Stimulated activated CD4-positive, alpha-beta T cell treated with anti-CD3 and anti-CD28 coated beads, Interleukin-12 subunit alpha, Interleukin-12 subunit beta, amount 100 ng/mL, for 48 hours (primary cell): ENCODE measurements around the gene LIPA.
"Not testable (repeated sequence)": the region's sequence is repeated elsewhere in the genome, so short reads cannot be mapped to it uniquely, and the experiment has no call there.

Experiments
- DNase-seq, 3 donors: peaks; one replicate each; pipeline ENCODE4 v3.0.0-alpha.2; 2020; ENCODE audit warnings: low read depth in 2 of 3, low spot score in 1 of 3

The LIPA gene

GRCh38 chr10:89271532-89271931 lies 20.0 kb upstream of the LIPA start:
- no peak for DNase-seq

- DNase-seq: no peak
These were observed 18.5 kb upstream of the LIPA start for GRCh38 chr10:89270153-89270483.

- DNase-seq: no peak
These were observed 18.0 kb upstream of the LIPA start for GRCh38 chr10:89269433-89270152.

- DNase-seq: no peak
These were observed 15.3 kb upstream of the LIPA start for GRCh38 chr10:89266721-89267453.

- no peak for DNase-seq
These were observed 12.0 kb upstream of the LIPA start for GRCh38 chr10:89263531-89263930.

GRCh38 chr10:89263091-89263490 lies 11.5 kb upstream of the LIPA start:
- DNase-seq: no peak

GRCh38 chr10:89262086-89263051 lies 10.8 kb upstream of the LIPA start:
- DNase-seq: no peak

- DNase-seq: no peak
These were observed 7.3 kb upstream of the LIPA start for GRCh38 chr10:89258881-89259280.

- DNase-seq: no peak
These were observed 6.0 kb upstream of the LIPA start for GRCh38 chr10:89257581-89257980.

- no peak for DNase-seq
These were observed 5.4 kb upstream of the LIPA start for GRCh38 chr10:89256962-89257361.

GRCh38 chr10:89256340-89256739 lies 4.8 kb upstream of the LIPA start:
- DNase-seq: no peak

GRCh38 chr10:89255793-89256192 lies 4.2 kb upstream of the LIPA start:
- no peak for DNase-seq

GRCh38 chr10:89255091-89255579 lies 3.6 kb upstream of the LIPA start:
- not testable (repeated sequence) for DNase-seq

GRCh38 chr10:89252225-89252585 lies 630 bp upstream of the LIPA start:
- no peak for DNase-seq

- DNase-seq: no peak
These were observed 638 bp downstream of the LIPA start for GRCh38 chr10:89250865-89251408.

GRCh38 chr10:89248990-89249389 lies 2.6 kb downstream of the LIPA start:
- DNase-seq: no peak

- not testable (repeated sequence) for DNase-seq
These were observed 4.0 kb downstream of the LIPA start for GRCh38 chr10:89247623-89248022.

- DNase-seq: no peak
These were observed 5.8 kb downstream of the LIPA start for GRCh38 chr10:89245802-89246201.

- DNase-seq: no peak
These were observed 8.6 kb downstream of the LIPA start for GRCh38 chr10:89242840-89243568.

- DNase-seq: no peak
These were observed 9.3 kb downstream of the LIPA start for GRCh38 chr10:89242345-89242684.
